Panc1 (cell line): ENCODE results near the gene TRAPPC12. TPM values are rescaled to one million over a fixed set of nuclear protein-coding genes. Genes with fewer than 3 reads are reported as not detected.

Experiments used
- ATAC-seq: fragments of 200-7000 bp; cut with Tn5 transposase; 2 replicates; pipeline ENCODE4 v1.9.1; 2020; ENCODE audit warnings: mild to moderate bottlenecking, moderate library complexity
- BruUV-seq: library from RNA; stranded (reverse); fragments of 400-500 nt; replicated peaks from 2 replicates; lab custom pipeline; 2021; lab: Mats Ljungman, UMichigan
- CTCF ChIA-PET: fragments of 300-600 bp; sonication (Branson Sonifier 250); formaldehyde crosslinking; loops from one replicate; lab custom pipeline; 2022; ENCODE audit warnings: antibody characterized with exemption; lab: Charles Lee
- POLR2A ChIA-PET: fragments of 300-600 bp; sonication (Branson Sonifier 250); formaldehyde crosslinking; loops from one replicate; lab custom pipeline; 2022; ENCODE audit warnings: antibody characterized with exemption; lab: Charles Lee
- DNase-seq: peaks from one replicate; pipeline ENCODE4 v3.0.0-alpha.2; 2010; ENCODE audit warnings: low read depth, low spot score
- H3K27ac ChIP-seq: 2 replicates; pipeline ENCODE4 v1.5.1; 2011; ENCODE audit warnings: mild to moderate bottlenecking, low read length, inconsistent platforms
- H3K27me3 ChIP-seq: fragments of 200-500 bp; sonication (Bioruptor generic); 2 replicates; pipeline ENCODE4 v1.6.0; 2014; ENCODE audit warnings: low read length, inconsistent platforms; ENCODE audit not compliant: control insufficient read depth, insufficient read depth
- H3K36me3 ChIP-seq: fragments of 200-500 bp; sonication (Bioruptor generic); 2 replicates; pipeline ENCODE4 v1.5.1; 2014; ENCODE audit warnings: inconsistent platforms, mild to moderate bottlenecking, low read length, moderate library complexity; ENCODE audit not compliant: control insufficient read depth, insufficient read depth
- H3K4me1 ChIP-seq: 2 replicates; pipeline ENCODE4 v1.5.1; 2011; ENCODE audit warnings: inconsistent platforms, mild to moderate bottlenecking, low read length, moderate library complexity; ENCODE audit not compliant: control insufficient read depth, insufficient read depth
- H3K4me3 ChIP-seq, 2 experiments: 2 replicates each; pipeline ENCODE4 v1.5.1; 2011 to 2012; ENCODE audit warnings: low read depth in 2 of 2, low read length in 2 of 2, mild to moderate bottlenecking in 2 of 2, inconsistent platforms in 1 of 2, moderate library complexity in 1 of 2
- H3K9me3 ChIP-seq: fragments of 200-500 bp; sonication (Bioruptor generic); 2 replicates; pipeline ENCODE4 v1.5.1; 2014; ENCODE audit warnings: low read depth, mild to moderate bottlenecking, inconsistent platforms, low read length, moderate library complexity; ENCODE audit not compliant: control insufficient read depth, insufficient read depth
- CTCF ChIP-seq: fragments of 450-650 bp; IDR thresholded peaks from 2 replicates; pipeline ENCODE4 v1.5.1; 2017; ENCODE audit warnings: mild to moderate bottlenecking
- POLR2AphosphoS5 ChIP-seq: IDR thresholded peaks from 2 replicates; pipeline ENCODE4 v1.6.1; 2012; ENCODE audit warnings: mild to moderate bottlenecking, low read depth, low read length, moderate library complexity
- REST ChIP-seq, 2 experiments: IDR thresholded peaks; 2 replicates each; pipeline ENCODE4 v1.6.1; 2011 to 2012; ENCODE audit warnings: low read depth in 2 of 2, control low read depth in 1 of 2, low read length in 1 of 2, mild to moderate bottlenecking in 1 of 2, moderate library complexity in 1 of 2; ENCODE audit not compliant: insufficient read depth in 1 of 2
- SIN3A ChIP-seq: IDR thresholded peaks from 2 replicates; pipeline ENCODE4 v1.6.1; 2012; ENCODE audit warnings: low read depth, mild to moderate bottlenecking, low read length, moderate library complexity, borderline replicate concordance; ENCODE audit not compliant: insufficient read depth
- TCF7L2 ChIP-seq: IDR thresholded peaks from 2 replicates; pipeline ENCODE4 v1.6.1; 2011; ENCODE audit warnings: mild to moderate bottlenecking, low read depth, low read length, inconsistent platforms
- in situ Hi-C: cut with HindIII; loops from 2 replicates; pipeline ENCODE4 v1.10.0; 2016; ENCODE audit warnings: low sequenced_read_pairs, low pct_unique_long_range_greater_than_20kb
- intact Hi-C: fragments of 100-400 bp; cut with micrococcal nuclease; formaldehyde crosslinking; loops from one replicate; pipeline ENCODE4 v1.10.0; 2022; ENCODE audit not compliant: unreplicated experiment
- total RNA-seq: library from RNA; stranded (reverse); gene quantifications from one replicate; pipeline ENCODE4 v1.2.1, GENCODE V29; 2021; ENCODE audit not compliant: unreplicated experiment

Gene TRAPPC12
- total RNA-seq, 1 experiment from 2014 or later, result 78.7 TPM

GRCh38 chr2:3406501-3406900 is 27.0 kb downstream of the TRAPPC12 start:
- BruUV-seq, result no TSS peak
- Histone ChIP-seq H3K27me3 (no peaks in the 10 kb centered on the region), H3K9me3 (no peaks in the 10 kb centered on the region), H3K4me1 (no peaks in the 10 kb centered on the region), H3K36me3 (peaks cover 3% of the 10 kb centered on the region), H3K4me3 (no peak overlapping the region), H3K27ac (no peak overlapping the region)
- ATAC-seq (no peak), DNase-seq (no peak)
- intact Hi-C loops (no loop called here), in situ Hi-C loops (no loop called here)
- CTCF ChIA-PET, result no interaction called here
- POLR2A ChIA-PET, result no interaction called here
- TF ChIP-seq REST (IDR thresholded peaks at IDR 0.05; ENCODE audit: insufficient read depth in 1 of 2, low read depth in 2 of 2, low read length in 1 of 2) (no peak), TCF7L2 (no peak), POLR2AphosphoS5 (no peak), SIN3A (no peak), CTCF (no peak)

GRCh38 chr2:3408781-3409180 is 29.3 kb downstream of the TRAPPC12 start:
- DNase-seq (no peak), ATAC-seq (no peak)
- no peaks in the 10 kb centered on the region for H3K27me3 ChIP-seq
- CTCF ChIA-PET, result no interaction called here
- no peak overlapping the region for H3K27ac ChIP-seq
- no peaks in the 10 kb centered on the region for H3K9me3 ChIP-seq
- in situ Hi-C loops, result no loop called here
- no peak overlapping the region for H3K4me3 ChIP-seq
- BruUV-seq, result no TSS peak
- POLR2A ChIA-PET, result no interaction called here
- H3K4me1 ChIP-seq, result no peaks in the 10 kb centered on the region
- no peaks in the 10 kb centered on the region; the same call in 1 of the 2 replicates for H3K36me3 ChIP-seq
- intact Hi-C loops, result no loop called here
- no peak for TF ChIP-seq SIN3A

GRCh38 chr2:3409627-3410170 is 30.2 kb downstream of the TRAPPC12 start:
- H3K36me3 ChIP-seq, result no peaks in the 10 kb centered on the region; the same call in 1 of the 2 replicates
- no peaks in the 10 kb centered on the region for H3K4me1 ChIP-seq
- intact Hi-C loops (no loop called here), in situ Hi-C loops (no loop called here)
- DNase-seq (no peak), ATAC-seq (no peak)
- H3K27me3 ChIP-seq, result no peaks in the 10 kb centered on the region
- POLR2A ChIA-PET, result no interaction called here
- no peak for TF ChIP-seq TCF7L2
- H3K27ac ChIP-seq, result no peak overlapping the region
- H3K4me3 ChIP-seq, result no peak overlapping the region
- no peaks in the 10 kb centered on the region for H3K9me3 ChIP-seq
- BruUV-seq, result no TSS peak
- CTCF ChIA-PET, result no interaction called here
